ENCODE data around the gene FCHSD2.
"Not testable (repeated sequence)": the region's sequence is repeated elsewhere in the genome, so short reads cannot be mapped to it uniquely, and the experiment has no call there.

Gene FCHSD2

DNA sequence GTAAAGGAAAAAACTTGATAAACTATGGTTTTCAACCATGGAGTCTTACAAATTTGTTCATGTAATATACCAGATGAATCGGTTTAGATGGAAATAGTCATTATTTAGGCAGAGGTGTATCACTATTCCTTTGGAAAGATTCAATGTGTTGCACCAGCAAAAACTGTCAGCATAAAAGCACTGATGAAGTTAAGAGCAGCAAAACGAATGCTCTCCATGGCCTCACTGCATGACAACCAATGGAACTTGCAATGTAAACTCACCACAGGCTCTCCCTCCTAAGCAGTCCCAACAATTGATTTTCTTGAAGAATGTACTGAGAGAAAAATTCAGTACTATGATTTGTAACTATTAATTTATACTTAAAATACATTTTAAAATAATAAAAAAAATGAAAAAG lies 139.9 kb downstream of the FCHSD2 start:
- no peak for DNase-seq

DNA sequence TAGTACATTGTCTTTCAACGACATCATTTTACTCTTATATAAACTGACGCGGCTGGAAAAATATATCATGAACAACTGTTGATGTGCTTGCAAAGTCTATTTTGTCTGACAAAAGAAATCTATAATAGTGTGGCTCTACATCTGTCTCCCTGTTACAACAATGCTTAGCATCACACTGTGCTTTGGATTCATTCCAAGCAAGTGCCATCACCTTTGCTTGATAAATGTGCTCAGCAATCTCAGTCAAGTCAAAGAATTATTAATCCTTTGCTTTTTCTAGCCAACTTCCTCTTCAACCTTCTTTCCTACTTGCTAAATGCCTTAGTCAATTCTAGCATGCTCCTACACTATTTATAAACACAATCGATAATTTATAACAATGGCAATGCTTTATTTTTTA lies 140.5 kb downstream of the FCHSD2 start:
- DNase-seq: no peak

GRCh38 chr11:72998676-72999075 lies 143.4 kb downstream of the FCHSD2 start:
- DNase-seq: no peak

GRCh38 chr11:72996959-72997358 lies 145.2 kb downstream of the FCHSD2 start:
- no peak for DNase-seq

- no peak for DNase-seq
These were observed 152.4 kb downstream of the FCHSD2 start for GRCh38 chr11:72989727-72990126.

DNA sequence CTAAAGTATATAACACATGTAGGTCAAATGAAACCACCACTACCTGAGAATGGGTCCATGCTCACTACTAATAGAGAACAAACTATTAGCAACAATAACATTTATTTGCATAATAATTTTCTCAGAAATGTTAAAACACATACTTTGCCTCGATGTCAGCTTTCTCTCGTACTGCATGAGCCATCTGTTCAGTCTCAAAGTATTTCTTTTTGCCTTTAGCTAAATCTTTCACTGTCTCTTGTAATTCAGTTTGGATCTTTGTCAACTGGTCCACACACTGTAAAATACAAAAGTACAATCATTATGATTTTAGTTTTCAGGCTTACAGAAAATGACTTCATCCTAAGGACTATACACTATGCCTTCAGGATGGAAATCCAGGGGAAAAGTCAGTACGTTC lies 153.3 kb downstream of the FCHSD2 start:
- no peak for DNase-seq

- no peak for DNase-seq
These were observed 156.5 kb downstream of the FCHSD2 start for GRCh38 chr11:72985645-72986044.

DNA sequence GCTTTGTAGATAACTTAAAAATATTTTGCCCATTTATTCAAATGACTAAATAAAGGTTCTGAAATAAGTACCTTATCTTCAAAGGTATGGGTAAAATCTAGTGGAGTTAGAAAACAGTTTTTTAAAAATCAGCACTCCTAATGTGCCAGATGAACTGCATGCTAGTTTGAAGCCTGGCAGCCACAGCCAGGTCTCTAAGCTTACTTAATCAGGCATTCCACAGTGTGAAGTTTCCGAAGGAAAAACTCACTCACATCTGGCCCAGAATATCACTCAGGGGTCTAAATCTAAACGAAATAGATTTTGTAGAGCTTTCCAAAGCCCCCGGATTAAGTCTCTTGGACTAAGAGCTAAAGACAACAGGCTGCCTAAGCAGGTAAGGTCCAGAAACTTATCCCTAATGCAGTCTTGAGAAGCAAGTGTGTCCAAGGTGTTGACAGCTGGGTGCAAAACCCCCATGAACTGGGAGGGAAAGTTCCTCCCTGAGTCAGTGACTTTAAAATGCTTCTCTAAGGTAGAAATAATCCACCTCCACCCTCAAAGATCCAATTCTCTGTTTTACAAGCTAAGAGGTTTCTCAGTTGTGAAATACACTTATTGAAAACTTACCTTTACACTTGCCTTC lies 157.6 kb downstream of the FCHSD2 start:
- DNase-seq: no peak

DNA sequence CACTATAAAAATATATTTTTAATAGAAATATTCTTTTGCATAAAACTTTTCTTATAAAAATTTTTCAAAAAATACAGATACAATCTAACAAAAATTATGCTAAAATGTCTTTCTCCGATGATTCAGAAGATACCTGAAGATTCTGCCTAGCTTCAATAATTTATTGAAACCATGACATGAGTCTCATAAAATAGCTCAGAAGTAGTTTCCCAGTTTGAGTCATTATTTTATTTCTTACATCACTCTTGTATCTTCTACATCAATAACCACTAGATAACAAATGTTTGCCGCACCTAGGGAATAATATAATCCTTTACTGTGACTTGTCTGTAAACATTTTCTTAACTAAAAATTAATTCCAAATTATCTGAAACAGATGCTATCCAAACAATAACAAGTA lies 158.6 kb downstream of the FCHSD2 start:
- DNase-seq: no peak

DNA sequence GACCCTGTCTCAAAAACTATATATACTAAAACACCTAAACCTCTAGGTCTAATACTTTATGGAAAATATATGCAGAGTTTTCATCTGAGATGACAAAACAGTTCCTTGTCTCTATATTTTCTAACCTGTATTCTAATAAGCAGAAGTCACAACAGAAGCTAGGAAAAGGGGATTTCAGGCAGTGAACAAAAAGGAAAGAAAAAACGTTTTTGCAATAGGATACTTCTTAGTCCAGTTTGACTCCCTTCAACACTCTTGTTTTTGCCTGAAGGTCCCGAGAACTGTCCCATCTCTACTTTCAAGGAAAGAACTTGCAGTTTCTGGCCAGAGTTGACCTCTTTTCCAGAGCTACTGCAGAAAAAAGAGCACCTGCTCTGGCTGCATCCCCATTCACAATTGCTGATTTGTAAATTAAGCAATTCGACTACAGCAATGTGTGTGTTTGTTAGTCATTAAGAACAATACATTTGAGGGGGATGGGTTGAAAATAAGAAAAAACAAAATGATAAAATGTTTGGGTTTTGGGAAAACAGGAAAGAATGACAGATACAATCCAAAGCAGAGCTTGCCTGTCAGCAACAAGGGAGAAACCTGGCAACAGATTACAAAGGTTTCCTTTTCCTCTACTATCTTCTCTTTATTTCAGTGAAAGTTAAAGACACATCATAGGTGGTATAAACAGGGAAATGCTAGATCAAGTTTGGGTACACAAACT lies 160.0 kb downstream of the FCHSD2 start:
- no peak for DNase-seq

GRCh38 chr11:72981080-72981479 lies 161.0 kb downstream of the FCHSD2 start:
- no peak for DNase-seq

DNA sequence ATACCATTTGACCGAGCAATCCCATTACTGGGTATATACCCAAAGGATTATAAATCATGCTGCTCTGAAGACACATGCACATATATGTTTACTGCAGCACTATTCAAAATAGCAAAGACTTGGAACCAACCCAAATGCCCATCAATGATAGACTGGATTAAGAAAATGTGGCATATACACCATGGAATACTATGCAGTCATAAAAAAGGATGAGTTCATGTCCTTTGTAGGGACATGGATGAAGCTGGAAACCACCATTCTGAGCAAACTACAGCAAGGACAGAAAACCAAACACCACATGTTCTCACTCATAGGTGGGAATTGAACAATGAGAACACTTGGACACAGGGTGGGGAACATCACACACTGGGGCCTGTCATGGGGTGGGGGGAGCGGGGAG lies 164.3 kb downstream of the FCHSD2 start:
- DNase-seq: not testable (repeated sequence)

- DNase-seq: not testable (repeated sequence)
These were observed 165.6 kb downstream of the FCHSD2 start for GRCh38 chr11:72976522-72976892.

DNA sequence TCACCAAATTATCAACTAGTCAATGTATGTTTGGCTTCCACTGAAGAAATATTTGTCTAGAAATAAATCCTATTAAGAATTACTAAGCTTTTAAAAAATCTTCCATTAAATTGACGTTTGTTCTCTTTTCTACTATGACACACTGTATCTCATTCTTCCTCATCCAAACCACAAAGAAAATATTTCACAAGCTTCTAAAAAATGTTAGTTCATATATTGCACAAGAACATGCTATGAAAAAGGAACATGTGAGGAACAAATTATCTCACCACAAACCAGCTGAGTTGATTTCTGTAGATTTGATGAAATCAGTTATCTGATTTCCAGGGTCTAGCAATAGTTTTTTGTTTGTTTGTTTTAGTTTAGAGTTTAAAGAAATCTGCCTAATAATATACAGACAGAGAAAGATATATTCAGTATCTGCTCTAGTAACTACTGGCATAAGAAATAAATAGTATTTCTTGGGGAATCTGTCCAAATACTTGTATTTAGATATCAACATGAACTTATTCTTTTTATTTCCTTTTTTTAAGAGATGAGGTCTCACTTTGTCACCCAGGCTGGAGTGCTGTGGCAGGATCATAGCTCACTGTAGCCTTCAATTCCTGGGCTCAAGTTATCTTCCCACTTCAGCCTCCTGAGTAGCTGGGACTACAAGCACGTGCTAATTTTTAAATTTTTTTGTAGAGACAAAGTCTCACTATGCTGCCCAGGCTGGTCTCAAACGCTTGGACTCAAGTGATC lies 166.2 kb downstream of the FCHSD2 start:
- DNase-seq: no peak

GRCh38 chr11:72974487-72975205 lies 167.5 kb downstream of the FCHSD2 start:
- no peak for DNase-seq

DNA sequence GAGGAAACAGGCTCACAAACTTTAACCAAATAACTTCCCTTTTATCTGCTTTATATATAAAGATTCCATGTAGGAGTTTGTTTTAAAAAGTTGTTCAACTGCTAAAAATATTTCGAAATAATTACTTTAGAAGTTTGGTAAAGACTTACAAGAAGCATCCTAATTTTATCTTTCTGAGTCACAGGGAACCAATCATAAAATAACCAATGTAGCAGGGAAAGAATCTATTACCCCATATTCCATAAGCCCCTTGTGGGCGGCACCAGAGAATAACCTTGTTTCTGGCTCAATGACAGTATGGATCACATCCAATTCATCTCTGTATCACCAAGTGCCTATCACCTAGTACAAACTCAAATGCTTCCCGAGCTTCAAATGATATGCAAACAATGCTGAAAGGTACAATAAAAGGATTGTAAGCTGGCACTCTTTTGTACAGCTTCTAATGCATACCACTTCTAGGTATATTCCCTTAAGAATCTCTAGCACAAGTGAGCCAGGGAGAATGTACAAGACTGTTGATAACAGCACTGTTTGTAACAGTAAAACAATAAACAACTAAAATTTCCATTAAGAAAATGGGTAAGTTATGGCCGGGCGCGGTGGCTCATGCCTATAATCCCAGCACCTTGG lies 169.5 kb downstream of the FCHSD2 start:
- DNase-seq: no peak

GRCh38 chr11:72971192-72971967 lies 170.7 kb downstream of the FCHSD2 start:
- DNase-seq: no peak

GRCh38 chr11:72970557-72971118 lies 171.5 kb downstream of the FCHSD2 start:
- DNase-seq: no peak

DNA sequence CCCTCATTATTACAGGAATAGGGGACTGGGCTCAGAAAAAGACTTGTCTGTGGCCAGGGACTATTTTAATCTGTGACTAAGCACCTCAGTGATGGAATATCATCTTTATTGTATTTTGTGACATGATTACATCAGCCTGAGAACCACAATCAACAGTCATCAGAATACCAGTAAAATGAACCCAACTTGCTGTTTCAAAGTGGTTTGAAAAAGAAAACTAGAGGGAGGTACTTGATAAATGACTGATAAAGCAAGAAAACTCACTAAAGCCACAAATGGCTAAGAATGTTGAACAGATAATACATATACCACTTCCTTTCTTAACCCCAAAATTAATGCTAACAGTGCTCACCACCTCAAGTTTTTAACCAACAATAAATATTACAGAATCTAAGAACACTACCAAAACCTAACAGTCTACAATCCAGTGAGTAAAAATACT lies 172.2 kb downstream of the FCHSD2 start:
- no peak for DNase-seq

GRCh38 chr11:72968390-72968789 lies 173.7 kb downstream of the FCHSD2 start:
- no peak for DNase-seq

DNA sequence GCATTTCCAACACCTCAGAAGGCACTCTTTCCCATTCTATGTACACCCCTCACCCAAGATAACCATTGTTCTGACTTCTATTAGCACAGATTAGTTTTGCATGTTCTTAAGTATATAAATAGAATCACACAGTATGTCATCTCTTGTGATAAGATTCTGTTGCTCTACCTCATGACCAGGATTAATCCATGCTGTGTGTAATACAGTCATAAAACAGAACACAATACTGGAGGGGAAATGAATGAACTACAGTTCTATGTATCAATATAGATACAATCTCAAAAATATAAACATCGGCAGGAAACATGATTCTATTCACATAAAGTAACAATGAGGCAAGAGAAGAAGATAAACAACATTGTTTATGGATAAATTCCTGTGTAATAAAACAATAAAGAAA lies 176.4 kb downstream of the FCHSD2 start:
- DNase-seq: no peak

DNA sequence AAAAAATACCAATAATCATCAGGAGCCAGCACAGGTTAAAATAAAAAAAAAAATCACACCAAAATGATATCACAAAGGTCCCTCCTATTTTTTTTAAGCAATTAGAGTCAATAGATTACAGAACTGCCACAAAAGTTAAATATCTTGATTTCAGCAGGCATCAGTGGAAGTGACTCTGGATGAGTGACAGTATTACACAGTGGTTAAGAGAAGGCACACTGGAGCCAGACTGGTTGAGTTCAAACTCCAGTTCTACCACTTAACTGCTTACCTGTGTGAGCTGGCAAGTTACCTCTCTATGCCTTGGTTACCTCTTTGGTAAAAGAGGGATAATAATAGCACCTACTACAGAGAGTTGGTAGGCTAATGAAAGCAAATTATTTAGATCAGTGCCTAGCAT lies 179.4 kb downstream of the FCHSD2 start:
- DNase-seq: no peak
